Measurements from ENCODE around the gene HSPB6.

The HSPB6 gene

DNA sequence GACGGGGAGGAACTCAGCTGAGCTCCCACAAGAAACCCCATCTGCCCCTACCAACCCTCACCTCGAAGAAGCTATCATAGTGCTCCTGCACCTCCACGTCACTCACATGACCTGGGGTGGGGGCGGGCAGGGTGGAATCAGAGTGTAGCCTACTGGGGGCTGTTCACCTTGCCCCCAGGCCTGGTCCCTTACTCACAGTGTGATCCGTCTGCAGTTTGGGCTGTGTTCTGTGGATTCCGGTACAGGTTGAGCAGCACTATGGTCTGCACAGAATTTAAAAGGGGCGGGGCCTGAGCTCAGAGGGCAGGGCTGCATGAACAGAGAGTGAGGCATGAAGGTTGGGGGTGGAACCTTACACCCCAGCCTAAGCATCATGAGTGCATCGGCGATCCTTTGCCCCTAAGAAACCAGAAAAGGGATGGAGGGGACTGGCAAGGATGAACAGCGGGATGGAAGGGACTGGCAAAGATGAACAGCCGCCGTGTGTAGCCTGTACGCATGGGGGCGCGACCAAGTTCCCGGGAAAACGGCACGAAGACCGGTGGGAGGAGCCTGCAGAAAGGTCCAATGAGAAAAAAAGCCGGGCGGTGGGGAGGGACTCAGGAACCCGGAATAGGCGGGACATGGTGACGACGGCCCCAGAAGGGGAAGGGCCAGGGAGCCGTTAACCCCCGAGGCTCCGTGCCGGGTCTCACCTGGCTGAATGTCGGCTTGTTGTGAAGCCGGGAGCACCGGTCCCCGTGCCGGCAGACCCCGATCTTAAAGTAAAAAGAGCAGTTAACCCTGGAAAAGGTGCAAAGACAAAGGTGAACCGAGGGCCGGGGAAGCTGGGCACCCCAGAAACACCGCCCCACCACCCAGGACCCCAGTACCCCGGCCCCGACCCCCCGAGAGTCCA lies 12.2 kb downstream of the HSPB6 start:
- DNase-seq = peak; percentile 96

GRCh38 chr19:35743640-35744429 lies 13.0 kb downstream of the HSPB6 start:
- no peak for DNase-seq

GRCh38 chr19:35742121-35742724 lies 14.6 kb downstream of the HSPB6 start, which contains the start of gene IGFLR1:
Gene IGFLR1 (minus strand): TSS chr19:35742452. CDS start chr19:35741180, 1,272 bp downstream.
- peak; percentile 78 for DNase-seq

DNA sequence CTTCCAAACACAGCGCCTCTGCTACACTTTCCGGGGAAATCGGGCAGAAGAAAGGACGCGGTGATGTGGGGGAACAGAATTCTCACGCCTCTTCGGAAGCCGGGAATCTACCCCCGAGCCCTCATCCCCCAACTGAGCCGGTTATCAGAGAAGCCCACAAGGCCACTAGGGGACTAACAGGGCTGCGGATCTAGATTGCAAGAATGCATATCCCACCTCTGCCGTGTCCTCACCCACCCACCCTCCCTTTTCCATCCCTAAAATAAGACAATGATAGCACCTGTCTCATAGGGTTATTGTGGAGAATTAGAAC lies 15.7 kb downstream of the HSPB6 start:
- no peak for DNase-seq

- DNase-seq = peak; percentile 94
Observed at GRCh38 chr19:35740423-35741202, 16.2 kb downstream of the HSPB6 start.

DNA sequence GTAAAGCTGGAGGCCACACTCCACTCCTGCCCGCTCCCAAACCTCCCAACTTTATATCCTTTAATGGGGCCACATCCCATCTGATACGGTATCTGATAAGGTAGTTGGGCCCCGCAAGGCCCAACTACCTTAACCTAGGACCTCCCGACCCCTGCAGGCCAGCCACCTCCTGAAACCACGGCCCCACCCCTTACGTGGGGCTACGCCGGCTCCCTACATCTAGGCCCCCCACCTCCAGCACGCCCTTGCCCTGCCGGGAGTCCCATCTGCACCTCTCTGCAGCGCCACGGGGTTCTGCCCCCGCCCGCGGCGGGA lies 16.8 kb downstream of the HSPB6 start:
- no peak for DNase-seq

DNA sequence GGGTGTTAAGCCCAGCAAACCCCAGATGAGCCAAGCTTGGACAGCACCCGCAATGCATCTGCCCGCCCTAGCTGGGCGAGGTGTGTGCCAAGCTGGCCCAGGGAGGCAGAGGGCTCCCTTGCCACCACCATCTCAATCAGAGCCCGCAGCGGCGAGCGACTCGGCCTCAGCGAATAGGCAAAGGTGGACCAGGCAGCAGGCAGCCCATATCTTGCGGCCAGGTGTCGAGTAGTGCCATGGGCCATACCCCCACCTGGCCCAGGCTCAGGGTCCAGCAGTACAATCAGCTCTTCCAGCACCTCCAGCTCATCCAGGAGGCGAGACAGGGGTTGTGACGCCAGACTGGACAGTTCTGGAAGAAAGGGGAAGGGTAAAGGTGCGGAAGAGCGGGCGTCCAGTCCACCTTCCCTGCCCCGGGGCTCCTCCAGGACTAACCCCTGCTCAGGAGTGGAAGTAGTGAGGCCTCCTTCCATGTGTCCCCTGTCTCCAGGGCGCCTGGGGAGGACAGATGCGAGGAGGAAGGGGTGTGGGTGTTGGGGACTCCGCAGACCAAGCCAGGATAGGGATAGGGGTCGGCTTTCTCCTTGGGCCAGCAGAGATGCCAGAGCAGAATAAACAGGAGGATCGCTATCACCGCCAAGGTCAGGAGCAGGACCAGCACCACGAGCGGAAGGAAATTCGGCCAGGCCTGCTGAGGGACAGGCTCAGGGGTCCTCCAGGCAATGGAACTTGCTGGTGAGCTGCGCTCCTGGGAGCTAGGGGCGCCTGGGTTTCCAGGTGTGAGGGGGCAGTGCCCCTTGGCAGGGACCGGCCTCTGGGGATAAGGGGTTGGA lies 17.3 kb downstream of the HSPB6 start:
- no peak for DNase-seq

DNA sequence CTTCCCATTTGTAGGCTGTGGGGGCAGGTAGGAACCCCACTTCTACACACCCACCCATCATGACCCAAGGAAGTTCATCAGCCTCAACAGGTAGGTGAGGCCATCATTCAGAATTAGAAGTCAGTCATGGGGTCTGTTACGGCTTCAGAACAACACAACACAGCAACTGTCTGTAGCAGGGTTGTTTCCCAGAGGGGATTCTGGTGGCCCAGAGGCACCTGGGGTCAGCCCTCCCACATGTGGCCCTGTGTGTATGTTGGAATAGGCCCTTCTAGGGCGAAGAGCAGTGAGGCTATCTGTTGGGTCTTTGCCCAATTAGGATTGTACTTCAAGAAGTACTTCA lies 18.0 kb downstream of the HSPB6 start:
- DNase-seq = no peak

DNA sequence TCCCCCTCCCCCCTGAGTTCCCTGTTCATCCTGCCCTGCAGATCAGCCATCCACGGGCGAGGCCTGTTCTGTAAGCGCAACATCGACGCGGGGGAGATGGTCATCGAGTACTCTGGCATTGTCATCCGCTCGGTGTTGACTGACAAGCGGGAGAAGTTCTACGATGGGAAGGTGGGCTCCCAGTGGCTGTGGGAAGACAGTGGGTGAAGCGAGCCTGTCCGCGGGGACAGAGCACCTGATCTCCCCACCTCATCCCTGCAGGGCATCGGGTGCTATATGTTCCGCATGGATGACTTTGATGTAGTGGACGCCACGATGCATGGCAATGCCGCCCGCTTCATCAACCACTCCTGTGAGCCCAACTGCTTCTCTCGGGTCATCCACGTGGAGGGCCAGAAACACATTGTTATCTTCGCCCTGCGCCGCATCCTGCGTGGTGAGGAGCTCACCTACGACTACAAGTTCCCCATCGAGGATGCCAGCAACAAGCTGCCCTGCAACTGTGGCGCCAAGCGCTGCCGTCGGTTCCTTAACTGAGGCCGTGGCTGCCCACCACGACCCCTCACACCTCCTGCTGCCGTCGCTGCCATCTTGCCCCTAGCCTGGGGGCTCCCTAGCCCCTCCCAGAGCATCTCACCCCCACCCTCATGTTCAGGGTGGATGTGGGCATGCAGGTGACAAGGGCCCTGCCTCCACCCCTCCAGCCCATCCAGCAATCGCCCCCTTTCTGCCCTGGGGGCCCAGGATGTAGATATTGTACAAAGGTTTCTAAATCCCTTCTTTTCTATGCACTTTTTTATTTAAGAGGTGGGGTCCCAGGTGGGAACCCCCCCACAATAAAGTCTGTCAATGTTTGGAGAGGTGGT lies 18.6 kb downstream of the HSPB6 start:
- DNase-seq = no peak

GRCh38 chr19:35736913-35737886 lies 19.6 kb downstream of the HSPB6 start:
- DNase-seq = no peak

- DNase-seq = no peak
Observed at GRCh38 chr19:35734889-35735288, 21.9 kb downstream of the HSPB6 start.

DNA sequence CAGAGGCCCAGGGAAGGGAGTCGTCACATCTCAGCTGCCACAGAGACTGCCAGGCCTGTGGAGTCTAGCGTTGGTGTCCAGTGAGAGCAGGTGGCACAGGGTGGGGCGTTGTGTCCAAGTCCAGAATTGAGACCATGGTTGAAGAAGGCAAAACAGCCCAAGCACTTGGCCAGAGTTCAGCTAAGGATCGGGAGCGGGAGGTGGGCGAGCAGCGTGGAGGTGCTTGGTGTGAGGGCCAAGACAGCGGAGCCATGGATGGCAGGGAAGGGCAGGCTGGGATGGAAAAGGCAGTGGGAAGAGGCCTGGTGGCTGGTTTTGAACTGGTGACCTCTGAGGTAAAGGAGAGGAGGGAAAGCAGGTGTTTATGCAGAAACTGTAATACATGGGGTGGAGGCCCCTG lies 22.6 kb downstream of the HSPB6 start:
- DNase-seq = no peak

GRCh38 chr19:35733180-35734125 lies 23.4 kb downstream of the HSPB6 start:
- DNase-seq = no peak

- no peak for DNase-seq
Observed at GRCh38 chr19:35732540-35733179, 24.2 kb downstream of the HSPB6 start.

GRCh38 chr19:35731779-35732405 lies 24.9 kb downstream of the HSPB6 start:
- no peak for DNase-seq

DNA sequence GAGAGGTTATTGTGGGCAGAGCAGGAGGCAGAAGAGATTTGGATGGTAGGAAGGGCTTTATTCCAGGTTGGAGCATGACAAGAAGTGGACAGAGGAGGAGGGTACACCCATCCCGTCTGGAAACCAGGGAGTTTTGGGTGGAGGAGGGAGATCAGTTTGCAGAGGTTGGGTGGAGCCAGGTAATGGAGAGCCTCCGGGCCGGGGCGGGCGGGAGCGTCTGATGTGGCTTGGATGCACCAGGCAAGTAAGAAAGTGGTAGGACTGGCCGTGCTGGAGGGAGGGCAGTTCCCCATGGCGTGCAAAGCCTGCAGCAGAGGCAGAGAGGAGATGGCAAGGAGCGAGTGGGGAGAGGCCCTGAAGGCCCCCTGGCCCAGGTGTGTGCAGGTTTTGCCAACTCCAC lies 25.5 kb downstream of the HSPB6 start:
- no peak for DNase-seq

DNA sequence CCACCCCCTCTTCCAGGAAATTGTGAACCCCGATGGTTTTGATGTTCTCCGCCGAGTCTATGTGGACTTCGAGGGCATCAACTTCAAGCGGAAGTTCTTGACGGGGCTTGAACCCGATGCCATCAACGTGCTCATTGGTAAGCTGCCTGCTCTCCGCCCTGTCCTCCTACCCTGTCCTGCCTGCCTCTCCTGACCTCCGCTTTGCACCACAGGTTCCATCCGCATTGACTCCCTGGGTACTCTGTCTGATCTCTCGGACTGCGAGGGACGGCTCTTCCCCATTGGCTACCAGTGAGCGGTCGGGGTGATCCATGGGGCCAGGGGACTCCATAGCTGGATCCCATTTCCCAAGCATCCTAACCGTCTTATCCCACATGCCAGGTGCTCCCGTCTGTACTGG lies 26.5 kb downstream of the HSPB6 start:
- no peak for DNase-seq

DNA sequence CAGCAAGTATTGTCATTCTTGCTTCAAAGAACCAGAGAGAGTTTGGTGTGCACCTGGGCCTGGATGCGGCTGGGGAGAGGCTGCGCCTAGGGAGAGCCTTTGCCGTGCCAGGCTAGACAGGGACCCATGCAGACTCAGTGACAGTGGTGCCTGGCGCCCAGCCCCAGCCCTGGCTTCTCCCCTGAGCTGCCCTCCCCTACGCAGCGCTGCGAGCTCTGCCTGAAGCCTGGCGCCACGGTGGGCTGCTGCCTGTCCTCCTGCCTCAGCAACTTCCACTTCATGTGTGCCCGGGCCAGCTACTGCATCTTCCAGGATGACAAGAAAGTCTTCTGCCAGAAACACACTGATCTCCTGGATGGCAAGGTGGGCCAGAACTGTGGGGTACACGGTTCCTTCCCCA lies 27.1 kb downstream of the HSPB6 start:
- DNase-seq = no peak
